Dermis lymphatic vessel endothelial cell (primary cell): ENCODE data around the gene ACVR2A. TPM values are rescaled to one million over a fixed set of nuclear protein-coding genes. Genes with fewer than 3 reads are reported as not detected.

Source experiments
- total RNA-seq: library from RNA; depleted of rRNA; stranded (reverse); fragments of >200 nt; gene quantifications from 2 replicates; pipeline ENCODE4 v1.2.1, GENCODE V29; 2014

ACVR2A gene
- total RNA-seq: 5.1 and 7.6 TPM in 2 replicates

DNA sequence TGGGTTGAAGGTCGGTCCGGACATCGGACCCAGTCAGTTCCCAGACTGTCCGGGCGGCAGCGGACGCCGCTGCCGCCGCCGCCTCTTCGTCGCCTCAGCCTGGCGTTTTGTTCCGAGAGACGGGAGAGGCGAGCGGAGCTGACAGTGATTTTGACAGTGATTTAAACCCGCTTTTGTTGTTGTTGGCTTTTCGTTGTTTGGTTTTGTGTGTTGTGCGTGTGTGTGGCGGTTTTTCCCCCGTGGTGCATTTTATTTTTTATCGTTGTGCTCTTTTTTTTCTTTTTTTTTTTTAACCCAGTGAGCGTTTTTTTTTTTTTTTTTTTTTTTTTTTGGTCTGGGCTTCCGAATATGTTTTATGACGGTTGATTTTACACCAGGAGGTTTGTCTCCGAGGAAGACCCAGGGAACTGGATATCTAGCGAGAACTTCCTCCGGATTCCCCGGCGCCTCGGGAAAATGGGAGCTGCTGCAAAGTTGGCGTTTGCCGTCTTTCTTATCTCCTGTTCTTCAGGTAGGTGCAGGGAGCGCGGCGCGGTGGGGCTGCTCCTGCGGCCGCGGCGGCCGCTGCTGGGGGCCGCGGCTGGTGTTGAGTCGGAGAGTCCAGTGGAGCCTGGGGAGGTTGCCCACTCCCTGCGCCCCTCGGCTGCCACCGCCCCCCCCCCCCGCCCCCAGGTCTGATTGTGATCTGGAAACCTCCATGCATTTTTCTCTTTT, at the start of gene ACVR2A:
TSS of gene ACVR2A (plus strand) at position 333 of the 714 bp plus-strand sequence. CDS start at position 457, 124 bp downstream.

Other genes starting within 250 kb of the ACVR2A start
- 20.2 and 24.5 TPM in 2 replicates for gene ORC4, start 175.7 kb downstream of the ACVR2A start, total RNA-seq
- 4.3 and 6.5 TPM in 2 replicates for gene MBD5, start 176.1 kb downstream of the ACVR2A start, total RNA-seq